ENCODE measurements around the gene TRIAP1.

Gene TRIAP1

GRCh38 chr12:120402217-120402616 lies 44.0 kb downstream of the TRIAP1 start:
- TF ChIP-seq RARB (CRISPR knock-in tag; IDR thresholded peaks at IDR 0.05): no peak
- no peak for TF ChIP-seq PPARA (CRISPR knock-in tag; IDR thresholded peaks at IDR 0.05; ENCODE audit: borderline replicate concordance)
- no peak for TF ChIP-seq SNAI2 (CRISPR knock-in tag; IDR thresholded peaks at IDR 0.05)
- TF ChIP-seq ESRRG (CRISPR knock-in tag; IDR thresholded peaks at IDR 0.05): no peak
- no peak for TF ChIP-seq TSHZ2 (CRISPR knock-in tag; IDR thresholded peaks at IDR 0.05)
- TF ChIP-seq ARNTL (CRISPR knock-in tag; IDR thresholded peaks at IDR 0.05; ENCODE audit: borderline replicate concordance, low read depth): no peak
- TF ChIP-seq, protein P1, sequence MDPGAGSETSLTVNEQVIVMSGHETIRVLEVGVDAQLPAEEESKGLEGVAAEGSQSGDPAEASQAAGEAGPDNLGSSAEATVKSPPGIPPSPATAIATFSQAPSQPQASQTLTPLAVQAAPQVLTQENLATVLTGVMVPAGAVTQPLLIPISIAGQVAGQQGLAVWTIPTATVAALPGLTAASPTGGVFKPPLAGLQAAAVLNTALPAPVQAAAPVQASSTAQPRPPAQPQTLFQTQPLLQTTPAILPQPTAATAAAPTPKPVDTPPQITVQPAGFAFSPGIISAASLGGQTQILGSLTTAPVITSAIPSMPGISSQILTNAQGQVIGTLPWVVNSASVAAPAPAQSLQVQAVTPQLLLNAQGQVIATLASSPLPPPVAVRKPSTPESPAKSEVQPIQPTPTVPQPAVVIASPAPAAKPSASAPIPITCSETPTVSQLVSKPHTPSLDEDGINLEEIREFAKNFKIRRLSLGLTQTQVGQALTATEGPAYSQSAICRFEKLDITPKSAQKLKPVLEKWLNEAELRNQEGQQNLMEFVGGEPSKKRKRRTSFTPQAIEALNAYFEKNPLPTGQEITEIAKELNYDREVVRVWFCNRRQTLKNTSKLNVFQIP (CRISPR knock-in tag; IDR thresholded peaks at IDR 0.05; ENCODE audit: borderline replicate concordance, low read depth): no peak
- no peak for TF ChIP-seq CSDC2 (CRISPR knock-in tag; IDR thresholded peaks at IDR 0.05)
- ATAC-seq: peak; percentile 90

- ATAC-seq: peak; percentile 85
- no peak for TF ChIP-seq PPARA (CRISPR knock-in tag; IDR thresholded peaks at IDR 0.05; ENCODE audit: borderline replicate concordance)
- TF ChIP-seq, protein P2, sequence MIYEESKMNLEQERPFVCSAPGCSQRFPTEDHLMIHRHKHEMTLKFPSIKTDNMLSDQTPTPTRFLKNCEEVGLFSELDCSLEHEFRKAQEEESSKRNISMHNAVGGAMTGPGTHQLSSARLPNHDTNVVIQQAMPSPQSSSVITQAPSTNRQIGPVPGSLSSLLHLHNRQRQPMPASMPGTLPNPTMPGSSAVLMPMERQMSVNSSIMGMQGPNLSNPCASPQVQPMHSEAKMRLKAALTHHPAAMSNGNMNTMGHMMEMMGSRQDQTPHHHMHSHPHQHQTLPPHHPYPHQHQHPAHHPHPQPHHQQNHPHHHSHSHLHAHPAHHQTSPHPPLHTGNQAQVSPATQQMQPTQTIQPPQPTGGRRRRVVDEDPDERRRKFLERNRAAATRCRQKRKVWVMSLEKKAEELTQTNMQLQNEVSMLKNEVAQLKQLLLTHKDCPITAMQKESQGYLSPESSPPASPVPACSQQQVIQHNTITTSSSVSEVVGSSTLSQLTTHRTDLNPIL (CRISPR knock-in tag; IDR thresholded peaks at IDR 0.05; ENCODE audit: low read depth): no peak
- TF ChIP-seq SNAI2 (CRISPR knock-in tag; IDR thresholded peaks at IDR 0.05): no peak
- no peak for TF ChIP-seq ZNF565 (CRISPR knock-in tag; conservative IDR thresholded peaks at IDR 0.05; ENCODE audit: low read depth)
- no peak for TF ChIP-seq TSHZ2 (CRISPR knock-in tag; IDR thresholded peaks at IDR 0.05)
These were observed 46.7 kb downstream of the TRIAP1 start for GRCh38 chr12:120399531-120399930.

DNA sequence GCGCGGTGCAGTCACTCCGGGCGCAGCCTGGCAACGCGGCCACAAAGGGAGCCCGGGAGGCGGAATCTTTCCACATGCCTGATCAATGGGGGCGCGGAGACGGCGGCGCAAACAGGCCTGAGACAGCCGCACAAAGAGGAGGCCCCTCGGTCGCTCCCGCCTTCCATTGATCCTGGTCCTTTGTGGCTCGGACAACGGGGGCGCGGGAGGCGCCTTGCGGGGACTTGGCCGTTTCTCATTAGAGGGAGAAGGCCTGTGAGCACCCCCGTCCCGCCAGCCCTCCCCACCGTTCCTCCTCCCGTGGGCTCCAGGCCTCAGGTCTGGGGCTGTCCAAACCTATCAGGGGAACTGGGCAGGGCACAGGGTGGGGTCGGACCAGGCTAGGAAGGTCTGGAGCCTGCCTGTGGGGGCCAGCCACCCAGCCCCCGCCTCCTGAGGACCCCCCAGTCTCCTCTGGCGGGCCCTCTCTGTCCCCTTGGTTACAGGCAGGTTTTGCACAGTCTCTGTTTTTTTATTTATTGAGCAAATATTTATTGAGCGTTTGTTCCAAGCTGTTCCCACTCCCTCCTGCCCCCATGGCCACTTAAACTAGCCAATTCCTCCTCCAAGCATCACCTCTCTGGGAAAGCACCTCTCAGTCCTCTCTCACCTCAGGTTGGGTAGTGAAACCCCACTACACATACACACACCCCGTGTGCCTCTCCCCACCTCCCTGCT lies 48.2 kb downstream of the TRIAP1 start:
- TF ChIP-seq PPARA (CRISPR knock-in tag; IDR thresholded peaks at IDR 0.05; ENCODE audit: borderline replicate concordance) (no peak), ZFP30 (CRISPR knock-in tag; IDR thresholded peaks at IDR 0.05) (no peak), GLIS3 (CRISPR knock-in tag; IDR thresholded peaks at IDR 0.05) (no peak), BACH2 (CRISPR knock-in tag; IDR thresholded peaks at IDR 0.05; ENCODE audit: borderline replicate concordance) (no peak), ZNF8 (CRISPR knock-in tag; IDR thresholded peaks at IDR 0.05) (no peak)
- ATAC-seq: no peak

GRCh38 chr12:120394483-120395367 lies 51.5 kb downstream of the TRIAP1 start:
- TF ChIP-seq PPARA (CRISPR knock-in tag; IDR thresholded peaks at IDR 0.05; ENCODE audit: borderline replicate concordance): no peak
- TF ChIP-seq, protein P3, sequence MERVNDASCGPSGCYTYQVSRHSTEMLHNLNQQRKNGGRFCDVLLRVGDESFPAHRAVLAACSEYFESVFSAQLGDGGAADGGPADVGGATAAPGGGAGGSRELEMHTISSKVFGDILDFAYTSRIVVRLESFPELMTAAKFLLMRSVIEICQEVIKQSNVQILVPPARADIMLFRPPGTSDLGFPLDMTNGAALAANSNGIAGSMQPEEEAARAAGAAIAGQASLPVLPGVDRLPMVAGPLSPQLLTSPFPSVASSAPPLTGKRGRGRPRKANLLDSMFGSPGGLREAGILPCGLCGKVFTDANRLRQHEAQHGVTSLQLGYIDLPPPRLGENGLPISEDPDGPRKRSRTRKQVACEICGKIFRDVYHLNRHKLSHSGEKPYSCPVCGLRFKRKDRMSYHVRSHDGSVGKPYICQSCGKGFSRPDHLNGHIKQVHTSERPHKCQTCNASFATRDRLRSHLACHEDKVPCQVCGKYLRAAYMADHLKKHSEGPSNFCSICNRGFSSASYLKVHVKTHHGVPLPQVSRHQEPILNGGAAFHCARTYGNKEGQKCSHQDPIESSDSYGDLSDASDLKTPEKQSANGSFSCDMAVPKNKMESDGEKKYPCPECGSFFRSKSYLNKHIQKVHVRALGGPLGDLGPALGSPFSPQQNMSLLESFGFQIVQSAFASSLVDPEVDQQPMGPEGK (CRISPR knock-in tag; IDR thresholded peaks at IDR 0.05; ENCODE audit: borderline replicate concordance): no peak
- no peak for ATAC-seq

Data from SK-N-SH treated with all-trans-retinoic acid at 6 μM for 48 hours (cell line).